Stimulated activated CD4-positive, alpha-beta T cell treated with anti-CD3 and anti-CD28 coated beads, Interleukin-4, amount 100 ng/mL, for 24 hours (primary cell): ENCODE measurements around the gene CCR9.
"Not testable (repeated sequence)": the region's sequence is repeated elsewhere in the genome, so short reads cannot be mapped to it uniquely, and the experiment has no call there.

ENCODE experiments used
- DNase-seq: peaks from one replicate; pipeline ENCODE4 v3.0.0-alpha.2; 2020

Gene CCR9

GRCh38 chr3:45885979-45886705, at the start of gene CCR9:
TSS of gene CCR9 (plus strand) at chr3:45886543. CDS start at chr3:45894934, 8,391 bp downstream.
- DNase-seq: no peak

DNA sequence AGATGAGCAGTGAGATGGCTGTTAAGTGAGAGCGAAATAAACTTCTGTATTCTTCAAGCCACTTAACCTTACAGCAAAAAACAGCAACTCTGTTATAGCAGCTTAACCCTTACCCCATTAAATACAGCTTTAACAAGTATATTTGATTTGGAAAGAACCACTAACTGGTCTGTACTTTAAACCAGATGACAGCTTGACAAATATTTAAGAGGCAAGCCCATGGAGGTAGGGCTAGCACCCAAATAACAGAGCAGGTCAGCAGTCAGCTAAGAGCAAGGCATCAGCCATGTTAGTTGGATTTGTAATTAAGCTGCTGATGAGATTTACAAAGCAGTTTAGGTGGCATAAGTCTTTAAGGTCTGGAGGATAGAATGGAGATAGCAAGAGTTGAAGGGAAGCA, 47.9 kb upstream of the CCR9 start:
- no peak for DNase-seq

GRCh38 chr3:45841420-45841756, 45.0 kb upstream of the CCR9 start:
- no peak for DNase-seq

DNA sequence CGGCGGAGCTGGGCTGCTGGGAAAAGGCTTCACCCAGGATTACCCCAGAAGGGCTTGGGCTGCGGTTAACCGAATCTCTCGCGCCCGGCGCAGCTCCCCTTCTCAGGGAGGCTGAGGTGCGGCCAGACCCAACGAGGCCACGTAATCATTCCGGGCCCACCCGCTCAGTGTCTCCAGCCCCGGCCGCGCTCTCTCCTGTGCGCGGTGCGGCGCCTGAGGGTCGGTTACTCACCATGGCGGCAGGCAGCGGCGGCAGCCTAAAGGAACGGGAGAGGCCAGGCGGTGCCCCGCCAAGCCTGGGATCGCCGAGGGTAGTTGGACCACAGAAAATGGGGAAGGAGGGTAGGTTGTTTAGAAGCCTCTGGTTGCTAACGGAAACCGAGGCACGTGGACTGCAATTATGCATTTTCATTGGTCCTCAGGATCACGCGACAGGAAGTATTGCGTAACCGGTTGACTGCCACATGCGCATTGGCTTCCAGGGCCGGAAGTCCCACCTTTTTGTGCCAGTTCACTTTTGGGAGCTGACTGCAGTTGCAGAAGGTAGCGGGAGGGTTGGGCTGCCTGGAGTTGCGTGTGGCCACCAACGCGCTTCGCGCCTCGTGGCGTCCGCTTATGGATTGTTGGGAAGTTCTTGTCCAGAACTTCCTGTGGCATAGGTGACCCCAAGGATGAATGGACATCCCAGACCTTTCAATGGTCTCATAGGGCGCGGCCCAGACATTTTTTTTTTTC, 44.4 kb upstream of the CCR9 start, which contains the start of gene LZTFL1:
Gene LZTFL1, minus strand, starts transcription at position 363 of the 735 bp plus-strand sequence. Its CDS starts 128 bp downstream, at position 235.
- peak; percentile 93 for DNase-seq

DNA sequence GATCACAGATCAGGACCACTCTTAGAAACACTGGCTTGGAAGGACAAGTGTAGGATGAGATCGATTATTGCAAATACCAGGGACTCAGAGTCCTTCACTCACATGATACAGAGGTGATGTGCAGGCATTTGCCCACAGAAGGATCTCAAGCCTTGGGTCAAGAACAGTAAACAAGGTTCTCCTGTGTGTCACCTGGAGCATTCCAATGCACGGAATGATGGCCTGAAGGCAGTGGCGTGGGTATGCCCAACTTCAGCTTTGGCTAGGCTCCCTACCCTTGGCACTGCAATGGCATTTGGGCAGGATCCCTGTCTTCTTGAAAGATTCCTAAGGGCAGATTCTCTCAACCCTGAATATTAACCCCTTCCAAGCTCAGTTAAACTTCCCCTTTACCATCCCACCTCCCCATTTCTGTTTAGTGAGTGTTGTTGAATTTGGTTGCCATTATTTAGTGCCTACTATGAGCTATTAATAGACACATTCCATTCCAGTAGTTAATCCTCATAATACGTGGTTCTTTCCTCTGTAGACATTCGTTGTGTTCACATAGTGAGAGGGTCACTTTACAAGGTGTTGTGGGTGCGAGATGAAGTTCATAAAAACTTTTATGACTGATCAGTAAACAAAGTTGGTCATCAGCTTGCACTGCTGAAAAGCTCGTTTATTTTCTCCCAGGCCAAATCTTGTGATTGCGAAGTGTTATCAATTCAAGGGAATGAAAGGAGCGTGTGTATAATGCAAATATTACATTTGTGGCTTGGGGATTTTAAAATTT, 43.3 kb upstream of the CCR9 start:
- no peak for DNase-seq

DNA sequence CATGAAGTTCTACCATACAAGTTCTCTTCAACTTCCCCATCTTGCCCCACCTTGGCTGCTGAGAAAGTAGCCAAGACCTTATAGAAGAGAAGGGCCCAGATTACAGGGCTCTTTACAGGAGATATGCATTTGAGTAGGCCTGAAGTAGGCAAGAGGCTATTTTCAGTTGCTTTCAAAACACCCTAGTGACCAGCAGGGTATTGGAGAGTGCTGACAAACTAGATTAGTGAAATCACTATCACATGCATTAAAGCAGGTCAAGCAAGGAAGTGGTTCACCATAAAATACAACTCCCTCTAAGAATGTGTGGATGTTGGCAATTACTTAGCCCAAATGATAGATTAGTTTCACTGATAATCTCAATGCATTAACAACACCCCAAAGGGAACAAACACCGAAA, 41.7 kb upstream of the CCR9 start:
- DNase-seq: no peak

GRCh38 chr3:45848392-45848791, 38.0 kb upstream of the CCR9 start:
- DNase-seq: no peak

- no peak for DNase-seq
Measured at GRCh38 chr3:45852828-45853227, 33.5 kb upstream of the CCR9 start.

- not testable (repeated sequence) for DNase-seq
Measured at GRCh38 chr3:45856323-45856722, 30.0 kb upstream of the CCR9 start.

- not testable (repeated sequence) for DNase-seq
Measured at GRCh38 chr3:45857024-45857423, 29.3 kb upstream of the CCR9 start.

GRCh38 chr3:45858809-45859543, 27.4 kb upstream of the CCR9 start:
- DNase-seq: no peak

DNA sequence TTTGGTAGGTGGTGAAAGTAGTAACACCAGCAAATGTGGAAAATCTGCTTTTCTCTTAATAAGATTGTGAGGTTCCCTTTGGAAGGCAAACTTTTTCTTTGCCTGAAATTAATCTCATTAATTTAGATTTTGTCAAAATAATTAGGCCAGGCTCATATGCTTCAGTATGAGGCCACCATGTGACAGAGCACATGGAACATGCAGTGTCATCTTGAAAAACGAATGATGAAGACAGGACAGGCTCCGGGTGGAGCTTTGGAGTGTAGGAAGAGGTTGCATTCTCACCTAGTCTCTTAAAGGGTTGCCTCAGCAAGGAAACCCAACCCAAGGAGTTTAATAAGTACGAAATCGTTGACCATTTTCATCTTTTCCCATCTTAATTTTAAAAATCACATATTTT, 25.9 kb upstream of the CCR9 start:
- DNase-seq: no peak

DNA sequence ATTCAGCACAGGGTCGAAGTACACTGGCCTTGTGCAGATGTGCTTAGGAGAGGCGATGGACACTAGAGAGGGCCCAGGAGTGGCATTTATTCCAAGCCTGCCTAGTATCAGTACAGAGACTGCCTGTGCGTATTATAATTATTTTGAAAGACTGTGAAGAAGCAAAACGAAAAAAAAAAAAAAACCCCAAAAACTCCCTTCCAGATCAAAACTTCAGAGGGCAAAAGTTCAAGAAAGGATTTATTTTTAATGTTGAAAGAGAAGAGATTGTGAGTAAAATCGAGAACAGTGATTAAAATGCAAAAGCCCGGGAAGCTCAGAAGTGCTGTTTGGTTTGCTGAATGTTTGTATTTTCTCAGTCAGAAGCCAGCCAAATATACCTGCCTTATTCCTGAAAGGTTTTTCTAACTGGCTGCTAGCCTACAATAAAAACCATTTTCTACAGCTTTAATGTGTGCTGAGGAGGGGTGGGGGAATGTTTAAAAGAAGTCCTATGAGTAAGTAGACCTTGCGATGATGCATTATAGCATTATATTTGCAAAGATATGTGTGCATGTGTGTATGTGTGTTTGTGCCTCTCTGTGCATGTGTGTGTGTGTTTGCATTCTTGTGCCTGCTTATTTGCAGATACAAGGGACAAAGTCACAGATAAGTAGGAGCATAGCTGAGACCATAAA, 25.2 kb upstream of the CCR9 start:
- DNase-seq: no peak

DNA sequence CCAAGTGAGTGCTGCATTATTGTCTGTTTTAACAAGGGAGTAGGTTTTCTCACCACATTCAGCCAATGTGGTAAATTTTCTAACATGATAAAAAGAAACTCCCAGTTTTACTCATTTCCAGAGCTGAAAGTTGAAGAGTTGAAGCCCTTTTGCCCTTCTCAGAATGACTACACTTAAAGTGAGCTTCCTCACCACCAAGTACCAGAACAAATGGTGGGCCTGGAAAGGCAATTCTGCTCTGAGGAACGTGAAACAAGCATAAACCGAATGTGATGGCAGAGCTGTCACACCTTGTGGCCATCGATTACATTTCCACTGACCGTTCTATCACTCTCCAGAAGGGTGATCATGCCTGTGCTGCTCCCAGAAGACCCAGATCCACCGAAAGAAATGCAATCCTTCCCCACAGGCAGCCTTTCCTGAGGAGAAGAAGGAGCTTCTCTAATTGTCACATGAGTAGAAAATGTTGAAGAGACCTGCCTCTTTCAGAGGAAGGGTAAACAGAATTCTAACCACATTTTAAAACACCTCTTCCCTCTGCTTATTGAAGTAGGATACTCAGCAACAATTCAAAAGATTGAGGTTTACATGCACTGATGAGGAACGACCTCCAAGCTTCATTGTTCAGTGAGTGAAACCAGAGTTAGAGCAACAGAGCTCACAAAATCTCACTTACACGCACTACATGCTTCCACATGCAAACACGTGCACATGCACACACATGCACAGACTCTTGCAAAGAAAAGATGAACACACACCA, 21.4 kb upstream of the CCR9 start:
- DNase-seq: peak; percentile 44

GRCh38 chr3:45865563-45865962, 20.8 kb upstream of the CCR9 start:
- no peak for DNase-seq

GRCh38 chr3:45868213-45868612, 18.1 kb upstream of the CCR9 start:
- DNase-seq: no peak

- DNase-seq: no peak
Measured at GRCh38 chr3:45868650-45869049, 17.7 kb upstream of the CCR9 start.

DNA sequence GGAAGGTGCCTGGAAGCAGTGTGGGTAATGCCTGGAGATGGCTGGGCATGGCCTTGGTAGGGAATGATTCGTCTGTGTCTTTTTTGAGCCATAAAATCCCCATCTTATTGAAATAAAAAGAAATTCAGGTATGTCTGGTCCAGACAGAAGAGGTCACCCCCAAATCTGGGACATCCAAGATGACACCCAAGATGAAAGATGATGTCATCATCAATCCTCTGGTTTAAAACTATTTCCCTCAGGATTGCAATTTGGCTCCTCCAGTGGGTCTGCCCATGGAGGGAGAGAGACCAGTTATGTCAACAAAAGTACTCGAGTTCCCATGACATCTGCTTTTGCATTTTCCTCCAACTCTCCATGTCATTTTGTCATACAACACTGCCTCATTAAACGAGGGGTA, 16.7 kb upstream of the CCR9 start:
- no peak for DNase-seq

DNA sequence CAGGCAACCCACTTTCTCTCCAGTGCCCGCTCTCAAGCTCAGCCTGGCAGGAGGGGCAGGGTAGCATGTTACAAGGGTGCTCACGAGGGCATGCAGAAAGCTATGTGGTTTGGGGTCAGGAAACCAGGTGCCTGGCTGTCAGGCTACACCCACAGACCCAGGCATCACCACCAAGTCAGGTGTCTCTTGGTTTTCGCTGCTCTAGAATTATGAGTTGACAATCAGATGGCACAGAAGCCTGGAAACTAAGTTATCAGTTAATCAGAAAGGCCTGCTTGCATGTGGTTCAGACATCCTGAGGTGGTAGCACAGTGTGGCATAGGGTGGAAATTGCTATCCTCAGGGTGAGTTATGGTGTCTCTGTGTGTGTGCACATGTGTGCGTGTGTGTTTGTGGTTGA, 16.2 kb upstream of the CCR9 start:
- peak; percentile 55 for DNase-seq

GRCh38 chr3:45871780-45872179, 14.6 kb upstream of the CCR9 start:
- DNase-seq: no peak

- no peak for DNase-seq
Measured at GRCh38 chr3:45872569-45872968, 13.8 kb upstream of the CCR9 start.

- no peak for DNase-seq
Measured at GRCh38 chr3:45873036-45873435, 13.3 kb upstream of the CCR9 start.
